ELF-1 (cell line): Measurements from ENCODE around the gene AKAP12.
A peak's percentile ranks its signal among the peaks of the same experiment; 100 is the strongest.
"Not testable (repeated sequence)": the region's sequence is repeated elsewhere in the genome, so short reads cannot be mapped to it uniquely, and the experiment has no call there.

Source experiments
- DNase-seq: peaks from one replicate; pipeline ENCODE4 v3.0.0-alpha.2; 2016; ENCODE audit warnings: low read depth, low spot score

Gene AKAP12

GRCh38 chr6:151341476-151342195, 101.9 kb downstream of the AKAP12 start:
- no peak for DNase-seq

DNA sequence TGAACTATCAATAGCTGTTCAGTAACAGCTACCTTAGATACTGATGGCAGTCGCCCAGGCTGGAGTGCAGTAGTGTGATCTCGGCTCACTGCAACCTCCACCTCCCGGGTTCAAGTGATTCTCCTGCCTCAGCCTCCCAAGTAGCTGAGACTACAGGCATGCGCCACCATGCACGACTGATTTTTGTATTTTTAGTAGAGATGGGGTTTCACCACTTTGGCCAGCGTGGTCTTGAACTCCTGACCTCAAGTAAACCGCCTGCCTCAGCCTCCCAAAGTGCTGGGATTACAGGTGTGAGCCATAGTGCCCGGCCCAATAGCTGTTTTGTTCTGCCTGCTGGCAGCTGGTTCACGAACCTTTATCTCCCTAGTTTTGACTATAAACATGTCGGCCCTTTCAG, 103.0 kb downstream of the AKAP12 start:
- not testable (repeated sequence) for DNase-seq

DNA sequence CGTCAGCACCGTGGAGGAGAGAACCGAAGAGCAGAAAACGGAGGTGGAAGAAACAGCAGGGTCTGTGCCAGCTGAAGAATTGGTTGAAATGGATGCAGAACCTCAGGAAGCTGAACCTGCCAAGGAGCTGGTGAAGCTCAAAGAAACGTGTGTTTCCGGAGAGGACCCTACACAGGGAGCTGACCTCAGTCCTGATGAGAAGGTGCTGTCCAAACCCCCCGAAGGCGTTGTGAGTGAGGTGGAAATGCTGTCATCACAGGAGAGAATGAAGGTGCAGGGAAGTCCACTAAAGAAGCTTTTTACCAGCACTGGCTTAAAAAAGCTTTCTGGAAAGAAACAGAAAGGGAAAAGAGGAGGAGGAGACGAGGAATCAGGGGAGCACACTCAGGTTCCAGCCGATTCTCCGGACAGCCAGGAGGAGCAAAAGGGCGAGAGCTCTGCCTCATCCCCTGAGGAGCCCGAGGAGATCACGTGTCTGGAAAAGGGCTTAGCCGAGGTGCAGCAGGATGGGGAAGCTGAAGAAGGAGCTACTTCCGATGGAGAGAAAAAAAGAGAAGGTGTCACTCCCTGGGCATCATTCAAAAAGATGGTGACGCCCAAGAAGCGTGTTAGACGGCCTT, 110.0 kb downstream of the AKAP12 start:
- no peak for DNase-seq

DNA sequence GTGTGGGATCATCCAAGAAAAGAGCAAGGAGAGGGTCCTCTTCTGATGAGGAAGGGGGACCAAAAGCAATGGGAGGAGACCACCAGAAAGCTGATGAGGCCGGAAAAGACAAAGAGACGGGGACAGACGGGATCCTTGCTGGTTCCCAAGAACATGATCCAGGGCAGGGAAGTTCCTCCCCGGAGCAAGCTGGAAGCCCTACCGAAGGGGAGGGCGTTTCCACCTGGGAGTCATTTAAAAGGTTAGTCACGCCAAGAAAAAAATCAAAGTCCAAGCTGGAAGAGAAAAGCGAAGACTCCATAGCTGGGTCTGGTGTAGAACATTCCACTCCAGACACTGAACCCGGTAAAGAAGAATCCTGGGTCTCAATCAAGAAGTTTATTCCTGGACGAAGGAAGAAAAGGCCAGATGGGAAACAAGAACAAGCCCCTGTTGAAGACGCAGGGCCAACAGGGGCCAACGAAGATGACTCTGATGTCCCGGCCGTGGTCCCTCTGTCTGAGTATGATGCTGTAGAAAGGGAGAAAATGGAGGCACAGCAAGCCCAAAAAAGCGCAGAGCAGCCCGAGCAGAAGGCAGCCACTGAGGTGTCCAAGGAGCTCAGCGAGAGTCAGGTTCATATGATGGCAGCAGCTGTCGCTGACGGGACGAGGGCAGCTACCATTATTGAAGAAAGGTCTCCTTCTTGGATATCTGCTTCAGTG, 110.8 kb downstream of the AKAP12 start:
- no peak for DNase-seq

DNA sequence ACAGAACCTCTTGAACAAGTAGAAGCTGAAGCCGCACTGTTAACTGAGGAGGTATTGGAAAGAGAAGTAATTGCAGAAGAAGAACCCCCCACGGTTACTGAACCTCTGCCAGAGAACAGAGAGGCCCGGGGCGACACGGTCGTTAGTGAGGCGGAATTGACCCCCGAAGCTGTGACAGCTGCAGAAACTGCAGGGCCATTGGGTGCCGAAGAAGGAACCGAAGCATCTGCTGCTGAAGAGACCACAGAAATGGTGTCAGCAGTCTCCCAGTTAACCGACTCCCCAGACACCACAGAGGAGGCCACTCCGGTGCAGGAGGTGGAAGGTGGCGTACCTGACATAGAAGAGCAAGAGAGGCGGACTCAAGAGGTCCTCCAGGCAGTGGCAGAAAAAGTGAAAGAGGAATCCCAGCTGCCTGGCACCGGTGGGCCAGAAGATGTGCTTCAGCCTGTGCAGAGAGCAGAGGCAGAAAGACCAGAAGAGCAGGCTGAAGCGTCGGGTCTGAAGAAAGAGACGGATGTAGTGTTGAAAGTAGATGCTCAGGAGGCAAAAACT, 111.5 kb downstream of the AKAP12 start:
- DNase-seq: no peak

DNA sequence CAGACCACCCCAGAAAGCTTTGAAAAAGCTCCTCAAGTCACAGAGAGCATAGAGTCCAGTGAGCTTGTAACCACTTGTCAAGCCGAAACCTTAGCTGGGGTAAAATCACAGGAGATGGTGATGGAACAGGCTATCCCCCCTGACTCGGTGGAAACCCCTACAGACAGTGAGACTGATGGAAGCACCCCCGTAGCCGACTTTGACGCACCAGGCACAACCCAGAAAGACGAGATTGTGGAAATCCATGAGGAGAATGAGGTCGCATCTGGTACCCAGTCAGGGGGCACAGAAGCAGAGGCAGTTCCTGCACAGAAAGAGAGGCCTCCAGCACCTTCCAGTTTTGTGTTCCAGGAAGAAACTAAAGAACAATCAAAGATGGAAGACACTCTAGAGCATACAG, 112.0 kb downstream of the AKAP12 start:
- DNase-seq: no peak

- DNase-seq: no peak
Measured at GRCh38 chr6:151352410-151353396, 112.9 kb downstream of the AKAP12 start.

GRCh38 chr6:151353795-151354194, 114.0 kb downstream of the AKAP12 start:
- DNase-seq: no peak

DNA sequence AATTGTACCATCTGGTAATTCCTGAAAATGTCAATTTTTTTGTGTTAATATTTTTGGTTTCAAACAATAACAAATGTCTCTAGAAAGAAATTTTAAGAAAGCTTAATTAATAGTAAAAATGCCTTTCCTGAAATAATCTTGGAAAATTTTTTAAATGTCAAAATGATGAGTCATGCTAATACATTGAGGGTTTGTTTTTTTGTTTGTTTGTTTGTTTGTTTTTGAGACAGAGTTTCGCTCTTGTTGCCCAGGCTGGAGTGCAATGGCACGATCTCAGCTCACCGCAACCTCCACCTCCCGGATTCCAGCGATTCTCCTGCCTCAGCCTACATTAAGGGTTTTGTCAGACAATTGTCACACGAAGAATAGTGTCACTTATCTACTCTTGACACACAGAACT, 117.2 kb downstream of the AKAP12 start:
- not testable (repeated sequence) for DNase-seq

DNA sequence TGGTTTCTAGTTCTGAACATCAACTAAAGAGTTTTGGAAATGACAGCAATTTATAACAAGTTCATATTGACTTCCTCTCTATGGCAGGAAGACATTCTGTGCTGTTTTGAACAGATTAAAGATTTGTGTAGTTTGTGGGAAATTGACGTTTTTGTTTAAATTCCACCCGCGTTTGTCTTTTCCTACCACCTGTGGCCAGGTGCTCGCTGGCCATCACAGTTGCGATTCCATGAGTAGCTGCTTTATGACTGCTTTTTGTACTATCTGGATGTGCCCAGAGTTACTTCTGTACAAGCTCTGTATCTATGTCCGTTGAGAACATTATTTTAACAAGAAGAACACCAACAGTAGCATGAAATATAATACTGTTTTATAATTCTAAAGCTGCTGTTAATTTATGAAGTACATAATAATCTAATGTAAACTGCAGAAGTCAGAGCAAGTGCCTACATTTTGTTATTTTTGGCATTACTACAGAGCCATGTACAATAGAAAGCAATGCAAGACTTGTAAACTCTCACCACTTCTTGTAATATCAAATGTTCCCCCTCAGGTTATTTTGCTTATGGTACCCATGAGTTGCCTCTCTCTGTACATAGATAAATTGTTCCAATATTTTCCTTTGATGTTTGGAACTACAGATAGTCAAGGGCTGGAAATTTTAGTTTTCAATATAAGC, 118.1 kb downstream of the AKAP12 start:
- no peak for DNase-seq

GRCh38 chr6:151358475-151358874, 118.7 kb downstream of the AKAP12 start:
- no peak for DNase-seq

DNA sequence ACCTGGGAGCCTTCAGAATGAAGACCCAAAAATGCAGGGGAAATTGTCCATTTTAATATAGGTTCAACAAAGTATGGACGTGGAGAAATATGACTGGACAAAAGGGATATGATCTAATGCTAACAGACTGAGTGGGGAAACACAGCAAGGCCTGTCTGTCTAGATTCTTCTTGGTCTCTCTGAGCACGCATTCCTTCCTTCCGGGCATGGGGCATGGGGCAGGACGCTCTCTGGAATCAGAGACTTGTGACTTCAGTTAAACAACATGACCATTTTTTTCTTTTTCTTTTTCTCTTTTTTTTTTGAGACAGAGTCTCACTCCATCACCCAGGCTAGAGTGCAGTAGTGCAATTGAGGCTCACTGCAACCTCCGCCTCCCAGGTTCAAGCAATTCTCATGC, 119.7 kb downstream of the AKAP12 start:
- DNase-seq: no peak

GRCh38 chr6:151365233-151365632, 125.5 kb downstream of the AKAP12 start:
- no peak for DNase-seq

DNA sequence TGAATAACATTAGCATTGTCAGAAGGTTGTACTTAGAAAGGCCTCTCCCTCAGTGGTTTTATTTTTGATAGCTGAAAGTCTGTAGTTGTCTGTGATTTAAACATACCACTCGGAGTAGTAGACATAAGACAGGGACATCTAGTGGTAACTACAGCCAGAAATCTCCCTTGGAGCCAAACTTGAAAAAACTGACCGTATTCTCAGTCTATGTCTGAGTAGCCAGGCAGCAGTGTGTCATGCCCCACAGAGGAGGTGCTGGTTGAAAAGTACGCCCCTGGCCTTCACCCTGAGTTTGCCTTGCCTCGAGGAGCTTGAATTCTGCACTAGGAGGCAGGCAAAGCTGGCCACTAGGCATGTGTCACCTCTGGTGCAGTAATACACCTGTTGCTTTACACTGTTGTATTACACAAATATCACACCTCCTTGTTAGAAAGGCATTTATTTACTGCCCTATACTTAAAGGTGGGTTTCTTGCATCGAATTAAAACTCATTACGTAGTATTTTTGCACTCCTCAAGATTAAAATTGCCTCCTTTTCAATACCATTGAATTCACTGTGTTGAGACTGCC, 130.8 kb downstream of the AKAP12 start:
- no peak for DNase-seq

DNA sequence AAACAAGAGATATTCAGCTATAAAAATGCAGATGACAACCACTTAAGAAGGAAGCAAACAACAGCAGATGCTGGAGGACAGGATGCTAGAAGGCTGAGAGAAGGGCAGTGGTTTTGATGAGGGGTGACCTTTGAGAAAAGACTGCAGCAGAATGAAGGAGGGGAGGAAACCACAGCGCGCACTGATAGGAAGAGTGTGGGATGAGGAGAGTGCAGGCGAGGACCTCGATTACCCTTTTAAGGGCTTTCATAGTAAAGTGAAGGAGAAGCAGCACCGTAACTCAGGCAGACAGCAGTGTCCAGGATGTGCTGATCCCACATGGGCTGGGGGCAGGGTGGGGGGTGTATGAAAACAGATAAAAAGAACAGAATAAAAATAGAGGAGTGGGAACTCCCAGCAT, 132.4 kb downstream of the AKAP12 start:
- no peak for DNase-seq

- DNase-seq: peak; percentile 74
Measured at GRCh38 chr6:151374036-151374683, 134.4 kb downstream of the AKAP12 start.

- DNase-seq: no peak
Measured at GRCh38 chr6:151375833-151376232, 136.1 kb downstream of the AKAP12 start.

DNA sequence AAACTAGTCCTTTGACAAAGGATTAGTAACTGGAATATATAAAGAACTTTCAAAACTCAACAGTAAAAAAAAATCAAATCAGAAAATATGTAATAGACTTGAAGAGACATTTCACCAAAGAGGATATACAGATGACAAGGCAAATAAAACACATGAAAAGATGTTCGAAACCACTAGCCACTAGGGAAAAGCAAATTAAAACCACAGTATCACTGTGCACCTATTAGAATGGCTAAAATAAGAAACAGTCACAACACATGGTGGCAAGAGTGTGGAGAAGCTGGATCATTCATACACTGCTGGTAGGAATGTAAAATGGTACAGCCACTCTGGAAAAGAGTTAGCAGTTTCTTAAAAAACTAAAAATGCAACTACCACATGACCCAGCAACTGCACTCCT, 136.7 kb downstream of the AKAP12 start:
- no peak for DNase-seq

- DNase-seq: no peak
Measured at GRCh38 chr6:151377095-151377494, 137.3 kb downstream of the AKAP12 start.
